ENCODE data around the gene GRWD1.
"Not testable (repeated sequence)": the region's sequence is repeated elsewhere in the genome, so short reads cannot be mapped to it uniquely, and the experiment has no call there.

The GRWD1 gene

DNA sequence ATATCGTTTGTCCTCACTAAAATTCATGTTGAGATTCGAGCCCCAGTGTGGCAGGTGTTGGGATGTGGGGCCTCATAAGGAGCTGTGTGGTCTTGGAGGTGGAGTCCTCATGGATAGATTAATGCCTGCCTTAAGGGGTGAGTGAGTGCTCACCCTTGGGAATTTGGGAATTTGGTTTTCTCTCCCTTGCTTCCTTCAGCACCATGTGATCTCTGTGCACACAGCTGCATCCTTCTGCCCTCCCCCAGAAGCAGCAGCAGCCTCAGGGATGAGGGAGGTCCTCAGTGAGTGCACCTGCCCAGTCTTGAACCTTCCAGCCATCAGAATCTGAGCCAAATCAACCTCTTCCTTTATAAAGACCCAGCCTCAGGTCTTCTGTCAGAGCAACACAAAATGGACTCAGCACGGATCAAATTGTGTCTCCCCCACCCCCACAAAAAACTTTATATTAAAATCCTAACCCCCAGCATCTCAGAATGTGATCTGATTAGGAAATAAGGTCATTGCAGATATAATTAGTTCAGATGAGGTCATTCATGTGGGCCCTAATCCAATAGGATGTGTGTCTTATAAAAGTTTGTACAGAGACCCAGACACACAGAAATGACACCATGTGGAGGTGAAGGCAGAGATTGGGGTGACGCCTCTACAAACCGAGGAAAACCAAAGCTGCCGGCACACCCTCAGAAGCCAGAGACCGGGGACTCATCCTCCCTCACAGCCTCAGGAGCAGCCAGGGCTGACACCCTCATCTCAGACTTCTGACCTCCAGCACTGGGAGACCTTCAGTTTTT, 36.3 kb downstream of the GRWD1 start:
- Histone ChIP-seq H3K27ac (no peak overlapping the region), H3K36me3 (ENCODE audit: control insufficient read depth, insufficient read depth, low read length) (no peaks in the 10 kb centered on the region), H2AFZ (no peak overlapping the region), H3K9ac (no peak overlapping the region), H3K9me3 (ENCODE audit: control insufficient read depth, low read length) (no peaks in the 10 kb centered on the region), H3K4me1 (peaks cover 7% of the 10 kb centered on the region), H3K4me2 (ENCODE audit: low read length) (no peak overlapping the region), H3K4me3 (ENCODE audit: low read depth, low read length) (no peak overlapping the region), H3K27me3 (ENCODE audit: control insufficient read depth, insufficient read depth, low read length) (no peaks in the 10 kb centered on the region), H3K79me2 (no peaks in the 10 kb centered on the region)
- TF ChIP-seq, protein P1, sequence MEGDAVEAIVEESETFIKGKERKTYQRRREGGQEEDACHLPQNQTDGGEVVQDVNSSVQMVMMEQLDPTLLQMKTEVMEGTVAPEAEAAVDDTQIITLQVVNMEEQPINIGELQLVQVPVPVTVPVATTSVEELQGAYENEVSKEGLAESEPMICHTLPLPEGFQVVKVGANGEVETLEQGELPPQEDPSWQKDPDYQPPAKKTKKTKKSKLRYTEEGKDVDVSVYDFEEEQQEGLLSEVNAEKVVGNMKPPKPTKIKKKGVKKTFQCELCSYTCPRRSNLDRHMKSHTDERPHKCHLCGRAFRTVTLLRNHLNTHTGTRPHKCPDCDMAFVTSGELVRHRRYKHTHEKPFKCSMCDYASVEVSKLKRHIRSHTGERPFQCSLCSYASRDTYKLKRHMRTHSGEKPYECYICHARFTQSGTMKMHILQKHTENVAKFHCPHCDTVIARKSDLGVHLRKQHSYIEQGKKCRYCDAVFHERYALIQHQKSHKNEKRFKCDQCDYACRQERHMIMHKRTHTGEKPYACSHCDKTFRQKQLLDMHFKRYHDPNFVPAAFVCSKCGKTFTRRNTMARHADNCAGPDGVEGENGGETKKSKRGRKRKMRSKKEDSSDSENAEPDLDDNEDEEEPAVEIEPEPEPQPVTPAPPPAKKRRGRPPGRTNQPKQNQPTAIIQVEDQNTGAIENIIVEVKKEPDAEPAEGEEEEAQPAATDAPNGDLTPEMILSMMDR (IDR thresholded peaks at IDR 0.05), result no peak

DNA sequence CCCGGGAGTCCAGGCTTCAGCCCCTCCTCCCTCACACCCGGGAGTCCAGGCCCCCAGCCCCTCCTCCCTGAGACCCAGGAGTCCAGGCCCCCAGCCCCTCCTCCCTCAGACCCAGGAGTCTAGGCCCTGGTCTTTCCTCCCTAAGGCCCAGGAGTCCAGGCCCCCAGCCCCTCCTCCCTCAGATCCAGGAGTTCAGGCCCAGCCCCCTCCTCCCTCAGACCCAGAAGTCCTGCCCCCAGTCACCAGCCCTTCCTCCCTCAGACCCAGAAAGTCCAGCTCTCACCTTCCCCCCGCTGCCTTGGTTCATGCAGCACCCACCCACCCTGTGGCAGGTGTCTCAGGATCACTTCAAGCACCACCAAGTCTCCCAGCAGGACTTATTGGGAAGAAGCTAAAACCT, 37.5 kb downstream of the GRWD1 start:
- H2AFZ ChIP-seq, result no peak overlapping the region
- no peak overlapping the region for H3K4me2 ChIP-seq (ENCODE audit: low read length)
- no peaks in the 10 kb centered on the region for H3K36me3 ChIP-seq (ENCODE audit: control insufficient read depth, insufficient read depth, low read length)
- TF ChIP-seq, protein P1 (IDR thresholded peaks at IDR 0.05), result no peak
- H3K9me3 ChIP-seq (ENCODE audit: control insufficient read depth, low read length), result no peaks in the 10 kb centered on the region
- no peaks in the 10 kb centered on the region for H3K27me3 ChIP-seq (ENCODE audit: control insufficient read depth, insufficient read depth, low read length)
- no peaks in the 10 kb centered on the region for H3K79me2 ChIP-seq
- H3K9ac ChIP-seq, result no peak overlapping the region
- no peak overlapping the region for H3K27ac ChIP-seq
- H3K4me3 ChIP-seq (ENCODE audit: low read depth, low read length), result no peak overlapping the region
- peaks cover 15% of the 10 kb centered on the region for H3K4me1 ChIP-seq

DNA sequence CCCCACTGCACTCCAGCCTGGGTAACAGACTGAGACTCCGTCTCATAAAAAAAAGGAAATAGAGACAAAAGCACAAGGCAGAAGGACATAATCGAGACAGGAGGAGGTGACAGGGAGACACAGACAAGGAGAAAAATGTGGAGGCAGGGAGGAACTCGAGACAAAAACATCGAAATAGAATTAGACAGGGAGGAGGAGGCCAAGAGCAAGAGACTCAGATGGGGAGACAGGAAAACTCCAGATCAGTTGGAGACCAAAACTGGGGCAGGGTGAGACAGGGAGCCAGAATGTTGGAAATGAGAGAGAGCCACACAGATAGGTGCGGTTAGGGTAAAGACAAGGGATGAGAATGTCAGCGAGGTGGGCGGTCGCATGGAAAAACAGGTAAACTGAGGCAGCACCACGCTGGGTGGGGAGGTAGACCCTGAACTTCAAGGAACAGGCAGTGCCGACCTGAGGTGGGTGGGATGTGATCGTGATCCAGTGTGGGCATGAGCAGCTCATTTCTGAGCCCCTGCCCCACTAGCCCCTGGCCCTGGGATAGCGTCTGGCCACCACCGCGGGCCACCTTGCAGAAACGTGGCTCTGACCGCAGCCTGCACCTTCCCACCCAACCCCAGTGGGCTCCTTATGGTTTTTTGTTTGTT, 38.6 kb downstream of the GRWD1 start:
- Histone ChIP-seq H3K36me3 (ENCODE audit: control insufficient read depth, insufficient read depth, low read length) (no peaks in the 10 kb centered on the region), H3K9ac (no peak overlapping the region), H3K27me3 (ENCODE audit: control insufficient read depth, insufficient read depth, low read length) (no peaks in the 10 kb centered on the region), H2AFZ (no peak overlapping the region), H3K4me2 (ENCODE audit: low read length) (no peak overlapping the region), H3K79me2 (no peaks in the 10 kb centered on the region), H3K4me1 (peaks cover 16% of the 10 kb centered on the region), H3K27ac (no peak overlapping the region), H3K4me3 (ENCODE audit: low read depth, low read length) (no peak overlapping the region), H3K9me3 (ENCODE audit: control insufficient read depth, low read length) (no peaks in the 10 kb centered on the region)
- TF ChIP-seq, protein P1 (IDR thresholded peaks at IDR 0.05), result no peak

DNA sequence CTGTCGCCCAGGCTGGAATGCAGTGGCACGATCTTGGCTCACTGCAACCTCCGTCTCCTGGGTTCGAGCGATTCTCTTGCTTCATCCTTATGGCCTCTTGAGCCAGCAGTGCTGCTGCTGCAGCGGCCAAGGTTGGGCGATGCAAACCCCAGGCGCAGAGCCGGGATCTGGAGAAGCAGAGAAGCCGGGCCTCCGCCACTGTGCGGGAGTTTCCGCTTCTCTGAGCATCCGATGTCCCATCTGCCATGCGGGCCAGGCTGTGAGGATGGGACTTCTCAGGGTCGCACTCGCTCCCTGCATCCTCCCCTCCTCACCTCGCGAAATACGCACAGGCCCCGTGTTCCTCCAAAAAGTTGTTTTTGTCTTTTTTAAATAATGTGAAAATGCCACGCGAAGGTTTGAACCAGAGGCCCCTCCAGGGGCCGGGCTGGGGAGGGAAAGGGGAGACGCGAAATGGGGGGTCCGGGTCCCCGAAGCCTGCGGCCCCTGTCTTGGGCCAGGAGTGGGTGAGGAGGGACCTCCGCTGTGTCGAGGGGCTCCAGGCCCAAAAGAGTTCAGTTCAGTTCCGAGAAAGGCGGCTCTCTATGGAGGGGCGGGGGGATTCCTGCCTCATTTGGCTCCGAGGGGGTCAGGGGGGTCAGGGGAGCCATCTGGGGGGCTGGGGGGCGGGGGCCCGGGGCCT, 39.3 kb downstream of the GRWD1 start:
- TF ChIP-seq, protein P1 (IDR thresholded peaks at IDR 0.05), result no peak
- no peak overlapping the region for H3K4me2 ChIP-seq (ENCODE audit: low read length)
- H3K27ac ChIP-seq, result no peak overlapping the region

DNA sequence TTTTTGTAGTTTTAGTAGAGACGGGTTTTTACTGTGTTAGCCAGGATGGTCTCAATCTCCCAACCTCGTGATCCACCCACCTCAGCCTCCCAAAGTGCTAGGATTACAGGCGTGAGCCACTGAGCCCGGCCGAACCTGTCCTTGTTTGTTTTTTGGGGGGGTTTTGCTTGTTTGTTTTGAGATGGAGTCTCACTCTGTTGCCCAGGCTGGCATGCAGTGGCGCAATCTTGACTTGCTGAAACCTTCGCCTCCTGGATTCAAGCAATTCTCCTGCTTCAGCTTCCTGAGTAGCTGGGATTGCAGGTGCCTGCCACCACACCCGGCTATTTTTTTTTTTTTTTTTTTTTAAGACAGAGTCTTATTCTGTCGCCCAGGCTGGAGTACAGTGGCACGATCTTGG, 40.9 kb downstream of the GRWD1 start:
- H3K4me1 ChIP-seq, result peaks cover 16% of the 10 kb centered on the region
- H2AFZ ChIP-seq; H3K9ac ChIP-seq; H3K4me3 ChIP-seq (ENCODE audit: low read depth, low read length); H3K79me2 ChIP-seq; H3K9me3 ChIP-seq (ENCODE audit: control insufficient read depth, low read length); H3K27me3 ChIP-seq (ENCODE audit: control insufficient read depth, insufficient read depth, low read length); H3K27ac ChIP-seq; H3K4me2 ChIP-seq (ENCODE audit: low read length); H3K36me3 ChIP-seq (ENCODE audit: control insufficient read depth, insufficient read depth, low read length): not testable (repeated sequence)

More for the DNA sequence above, 39.3 kb downstream of the GRWD1 start:
- Histone ChIP-seq H3K36me3 (ENCODE audit: control insufficient read depth, insufficient read depth, low read length) (no peaks in the 10 kb centered on the region), H3K27me3 (ENCODE audit: control insufficient read depth, insufficient read depth, low read length) (no peaks in the 10 kb centered on the region), H3K4me3 (ENCODE audit: low read depth, low read length) (no peak overlapping the region), H2AFZ (no peak overlapping the region), H3K9ac (no peak overlapping the region), H3K79me2 (no peaks in the 10 kb centered on the region), H3K4me1 (peaks cover 16% of the 10 kb centered on the region), H3K9me3 (ENCODE audit: control insufficient read depth, low read length) (no peaks in the 10 kb centered on the region)

All from parathyroid adenoma (tissue), 2 donors.